Gastroesophageal sphincter (tissue), 4 donors: ENCODE data around the gene ZFYVE27. TPM values are rescaled to one million over a fixed set of nuclear protein-coding genes. Genes with fewer than 3 reads are reported as not detected.

ENCODE experiments used
- ATAC-seq: fragments of 150-250 bp; one replicate; pipeline ENCODE4 v1.9.1; 2016; ENCODE audit warnings: mild to moderate bottlenecking, moderate library complexity
- H3K27ac ChIP-seq, 4 donors: fragments of 200-600 bp; sonication (generic) in 3 of 4; 1 replicate in 3 of 4; 2 replicates in 1 of 4; pipeline ENCODE4 v1.5.1; 2016 to 2019
- H3K27me3 ChIP-seq: fragments of 200-600 bp; sonication (generic); one replicate; pipeline ENCODE4 v1.5.1; 2019
- H3K36me3 ChIP-seq, 2 donors: fragments of 200-600 bp; sonication (generic); one replicate each; pipeline ENCODE4 v1.5.1; 2019; ENCODE audit warnings: control low read depth in 1 of 2
- H3K4me1 ChIP-seq, 3 donors: fragments of 200-600 bp; sonication (generic); 1 replicate in 2 of 3; 2 replicates in 1 of 3; pipeline ENCODE4 v1.5.1; 2016 to 2019; ENCODE audit warnings: control low read depth in 2 of 3
- H3K4me3 ChIP-seq, 2 donors: fragments of 200-600 bp; sonication (generic); one replicate each; pipeline ENCODE4 v1.5.1; 2019; ENCODE audit warnings: mild to moderate bottlenecking in 1 of 2, moderate library complexity in 1 of 2
- H3K9me3 ChIP-seq, 3 donors: fragments of 200-600 bp; sonication (generic); one replicate each; pipeline ENCODE4 v1.5.1; 2017 to 2019; ENCODE audit warnings: control low read depth in 2 of 3
- EP300 ChIP-seq: sonication (generic); formaldehyde crosslinking; IDR thresholded peaks from one replicate; pipeline ENCODE4 v1.6.1; 2017; ENCODE audit warnings: antibody characterized with exemption, mild to moderate bottlenecking
- POLR2A ChIP-seq, 2 donors: fragments of 450-650 bp; IDR thresholded peaks; one replicate each; pipeline ENCODE4 v1.6.1; 2017; ENCODE audit warnings: antibody characterized with exemption in 2 of 2, mild to moderate bottlenecking in 2 of 2, moderate library complexity in 1 of 2
- POLR2AphosphoS5 ChIP-seq: sonication (generic); formaldehyde crosslinking; IDR thresholded peaks from one replicate; pipeline ENCODE4 v1.6.1; 2017; ENCODE audit warnings: antibody characterized with exemption
- WGBS, 2 donors: methylation state at CpG; one replicate each; pipeline ENCODE4 v1.1.5; 2018; ENCODE audit warnings: low coverage in 1 of 2; 5-methylcytosine and 5-hydroxymethylcytosine counted together
- total RNA-seq, 4 donors: library from RNA; depleted of rRNA; stranded (reverse); fragments of >200 nt; gene quantifications; one replicate each; pipeline ENCODE4 v1.1.0, GENCODE V29; 2016
- TF ChIP-seq, protein P1 (sequence below), 4 experiments: fragments of 200-600 bp in 2 of 4; fragments of 450-650 bp in 2 of 4; sonication (generic) in 1 of 4; IDR thresholded peaks; one replicate each; pipeline ENCODE4 v1.5.1; 2017 to 2019; ENCODE audit warnings: antibody characterized with exemption in 4 of 4, mild to moderate bottlenecking in 2 of 4, moderate library complexity in 2 of 4

The ZFYVE27 gene
- total RNA-seq, 4 donors from 2014 or later = 6.7 to 24.2 (median 19.2) TPM

DNA sequence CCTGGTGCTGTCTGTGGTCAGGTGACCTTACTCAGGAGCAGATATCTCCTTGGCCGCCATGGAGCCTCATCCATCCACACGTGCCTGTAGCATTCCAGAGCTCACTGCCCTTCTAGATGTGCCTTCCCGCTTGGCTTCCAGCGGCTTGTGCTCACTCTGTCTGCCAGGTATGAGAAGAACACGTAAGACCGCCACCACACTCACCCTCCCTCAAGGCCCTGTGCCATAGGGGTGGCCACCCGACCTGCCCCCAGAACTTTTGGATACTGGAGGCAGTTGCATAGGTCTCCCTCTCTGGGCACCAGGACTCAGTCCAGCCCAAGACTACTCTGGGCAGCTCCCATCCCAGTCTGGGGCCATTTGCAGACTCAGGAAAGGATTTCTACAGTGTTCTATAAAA is 19.3 kb upstream of the ZFYVE27 start:
- no peak for ATAC-seq
- 72 to 75% methylated on average over 2 to 4 of the region's 7 CpGs for WGBS, 2 donors
- Histone ChIP-seq H3K4me1 (peaks cover 5 to 68% (median 49%) of the 10 kb centered on the region in 3 donors), H3K4me3 (no peak overlapping the region), H3K9me3 (no peaks in the 10 kb centered on the region), H3K27me3 (no peaks in the 10 kb centered on the region), H3K36me3 (peaks cover 0 to 21% of the 10 kb centered on the region in 2 donors), H3K27ac (peak overlapping the region; percentile 58 to 99 (median 98))
- TF ChIP-seq POLR2AphosphoS5 (no peak), POLR2A (IDR thresholded peaks at IDR 0.05) (no peak)
- TF ChIP-seq, protein P1, sequence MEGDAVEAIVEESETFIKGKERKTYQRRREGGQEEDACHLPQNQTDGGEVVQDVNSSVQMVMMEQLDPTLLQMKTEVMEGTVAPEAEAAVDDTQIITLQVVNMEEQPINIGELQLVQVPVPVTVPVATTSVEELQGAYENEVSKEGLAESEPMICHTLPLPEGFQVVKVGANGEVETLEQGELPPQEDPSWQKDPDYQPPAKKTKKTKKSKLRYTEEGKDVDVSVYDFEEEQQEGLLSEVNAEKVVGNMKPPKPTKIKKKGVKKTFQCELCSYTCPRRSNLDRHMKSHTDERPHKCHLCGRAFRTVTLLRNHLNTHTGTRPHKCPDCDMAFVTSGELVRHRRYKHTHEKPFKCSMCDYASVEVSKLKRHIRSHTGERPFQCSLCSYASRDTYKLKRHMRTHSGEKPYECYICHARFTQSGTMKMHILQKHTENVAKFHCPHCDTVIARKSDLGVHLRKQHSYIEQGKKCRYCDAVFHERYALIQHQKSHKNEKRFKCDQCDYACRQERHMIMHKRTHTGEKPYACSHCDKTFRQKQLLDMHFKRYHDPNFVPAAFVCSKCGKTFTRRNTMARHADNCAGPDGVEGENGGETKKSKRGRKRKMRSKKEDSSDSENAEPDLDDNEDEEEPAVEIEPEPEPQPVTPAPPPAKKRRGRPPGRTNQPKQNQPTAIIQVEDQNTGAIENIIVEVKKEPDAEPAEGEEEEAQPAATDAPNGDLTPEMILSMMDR (IDR thresholded peaks at IDR 0.05) = no peak

DNA sequence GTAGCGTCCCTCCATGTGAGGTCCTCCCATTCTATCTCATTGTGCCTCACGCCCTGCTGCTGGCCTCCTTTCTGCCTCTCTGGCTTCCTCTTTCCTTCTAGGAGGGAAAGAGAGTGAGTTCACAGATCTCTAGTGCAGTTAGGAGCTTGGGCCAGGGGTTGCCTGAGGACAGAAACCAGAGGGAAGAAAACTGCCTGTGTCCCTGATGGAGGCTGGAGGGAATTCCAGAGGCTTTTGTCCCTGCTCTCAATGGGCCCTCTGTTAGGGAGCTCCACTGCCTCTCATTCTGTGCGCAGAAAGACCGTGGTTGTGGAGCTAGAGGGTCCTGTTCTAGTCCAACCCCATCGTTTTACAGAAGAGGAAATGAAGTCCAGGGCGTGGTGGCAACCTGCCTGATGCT is 18.8 kb upstream of the ZFYVE27 start:
- 39 to 43% methylated on average over 4 to 5 of the region's 6 CpGs for WGBS, 2 donors
- no peak for ATAC-seq
- Histone ChIP-seq H3K4me1 (peaks cover 5 to 62% (median 43%) of the 10 kb centered on the region in 3 donors), H3K9me3 (no peaks in the 10 kb centered on the region), H3K27me3 (no peaks in the 10 kb centered on the region), H3K4me3 (no peak overlapping the region), H3K36me3 (peaks cover 0 to 21% of the 10 kb centered on the region in 2 donors), H3K27ac (peak overlapping the region; percentile 58 to 99 (median 98))
- TF ChIP-seq EP300 = no peak
- peak; percentile 42 for TF ChIP-seq POLR2AphosphoS5

DNA sequence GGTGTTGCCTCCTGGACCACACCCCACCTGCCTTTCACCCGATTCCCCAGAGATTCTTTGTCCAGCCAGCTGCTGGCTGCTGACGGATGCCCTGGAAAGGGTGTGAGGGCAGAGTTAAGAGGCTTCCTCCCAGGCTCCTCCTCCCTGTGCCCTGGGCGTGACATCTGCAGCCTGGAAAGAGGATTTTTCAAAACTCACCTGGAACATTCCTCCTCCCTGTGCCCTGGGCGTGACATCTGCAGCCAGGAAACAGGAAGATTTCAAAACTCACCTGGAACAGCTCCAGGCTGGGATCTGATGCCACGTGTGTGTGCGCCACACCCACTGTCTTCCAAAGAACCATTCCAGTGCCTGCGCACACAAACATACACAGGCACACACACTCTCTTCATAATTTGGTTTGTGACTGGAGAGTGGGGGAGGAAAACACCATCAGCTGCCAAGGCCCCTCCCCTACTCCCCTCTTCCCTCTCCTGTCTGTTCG is 18.2 kb upstream of the ZFYVE27 start:
- WGBS, 2 donors = 19 to 26% methylated on average over 4 to 6 of the region's 8 CpGs
- Histone ChIP-seq H3K27ac (peak overlapping the region; percentile 58 to 99 (median 98)), H3K9me3 (no peaks in the 10 kb centered on the region), H3K4me3 (no peak overlapping the region), H3K4me1 (peaks cover 5 to 60% (median 43%) of the 10 kb centered on the region in 3 donors), H3K36me3 (peaks cover 0 to 21% of the 10 kb centered on the region in 2 donors), H3K27me3 (no peaks in the 10 kb centered on the region)
- peak; percentile 72 for ATAC-seq
- TF ChIP-seq POLR2AphosphoS5 (peak; percentile 84), POLR2A (IDR thresholded peaks at IDR 0.05) (no peak)
- TF ChIP-seq, protein P1 (IDR thresholded peaks at IDR 0.05) = no peak

DNA sequence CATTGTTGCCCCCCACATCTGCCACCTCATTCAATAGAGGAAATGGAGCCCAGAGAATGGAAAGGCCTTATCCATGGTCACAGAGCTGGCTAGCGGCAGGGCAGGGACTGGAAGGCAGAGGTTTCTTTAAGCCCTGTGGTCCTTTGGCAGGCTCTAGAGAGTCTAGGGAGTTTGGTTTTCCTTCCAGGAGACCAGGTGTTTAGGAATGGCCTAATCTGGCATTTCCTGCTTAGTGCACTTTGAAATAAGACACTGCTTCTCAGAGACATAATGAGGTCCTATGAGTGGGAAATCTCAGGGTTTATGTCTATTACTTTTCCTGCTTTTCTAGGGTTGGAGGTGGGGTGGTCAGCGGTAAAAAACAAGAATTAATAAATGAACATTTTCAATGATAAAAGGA is 17.3 kb upstream of the ZFYVE27 start:
- 100% methylated on average over 1 of the region's 2 CpGs for WGBS, 2 donors
- H3K36me3 ChIP-seq = peaks cover 0 to 21% of the 10 kb centered on the region in 2 donors
- no peak overlapping the region for H3K4me3 ChIP-seq
- no peak for ATAC-seq
- no peaks in the 10 kb centered on the region for H3K27me3 ChIP-seq
- H3K4me1 ChIP-seq = peaks cover 5 to 66% (median 43%) of the 10 kb centered on the region in 3 donors
- no peaks in the 10 kb centered on the region for H3K9me3 ChIP-seq
- TF ChIP-seq, protein P1 (IDR thresholded peaks at IDR 0.05) = no peak
- TF ChIP-seq POLR2A (IDR thresholded peaks at IDR 0.05) (no peak), POLR2AphosphoS5 (no peak), EP300 (no peak)
- H3K27ac ChIP-seq = peak overlapping the region in 3 of 4 donors; percentile 97 to 99 (median 99)

DNA sequence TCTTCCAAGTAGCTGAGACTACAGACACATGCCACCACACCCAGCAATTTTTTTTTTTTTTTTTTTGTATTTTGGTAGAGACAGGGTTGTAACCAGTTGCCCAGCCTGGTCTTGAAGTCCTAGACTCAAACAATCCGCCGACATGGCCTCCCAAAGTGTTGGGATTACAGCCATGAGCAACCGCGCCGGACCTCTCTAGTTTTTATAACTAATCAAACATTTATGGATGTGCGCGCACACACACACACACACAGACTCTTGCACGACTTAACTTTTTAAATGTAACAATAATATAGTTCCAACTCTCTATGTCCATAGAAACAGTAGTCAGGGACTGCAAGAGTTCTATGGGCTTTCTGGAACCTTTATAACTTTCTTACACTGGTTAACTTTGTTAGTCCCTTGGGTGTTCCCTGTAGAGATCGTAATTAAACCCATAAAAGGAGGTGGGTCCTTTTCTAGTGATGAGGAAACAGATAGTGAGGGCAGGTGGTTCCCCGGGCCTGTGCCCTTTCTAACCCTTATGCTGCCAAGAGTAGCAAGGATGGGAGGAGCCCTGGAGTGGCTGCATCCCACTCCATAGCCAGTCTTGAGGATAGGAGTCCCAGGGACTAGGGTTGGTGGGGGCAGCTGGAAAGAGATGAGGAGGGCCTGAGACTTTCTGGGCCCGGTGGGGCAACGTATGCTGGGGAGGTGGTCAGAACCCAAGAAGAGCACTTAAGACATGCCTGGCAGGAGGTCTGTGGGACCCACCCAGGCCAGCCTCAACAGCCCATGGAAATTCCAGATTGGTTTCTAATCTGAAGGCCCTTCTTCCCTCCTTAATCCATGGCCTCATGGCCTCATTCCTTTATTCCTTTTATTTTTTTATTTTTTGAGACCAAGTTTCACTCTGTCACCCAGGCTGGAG is 14.8 kb upstream of the ZFYVE27 start:
- 70% methylated on average over 6 to 12 of the region's 12 CpGs for WGBS, 2 donors

More for the DNA sequence above, 14.8 kb upstream of the ZFYVE27 start:
- no peak for ATAC-seq
- Histone ChIP-seq H3K27me3 (no peaks in the 10 kb centered on the region), H3K4me1 (peaks cover 0 to 64% (median 25%) of the 10 kb centered on the region in 3 donors), H3K9me3 (no peaks in the 10 kb centered on the region), H3K27ac (peak overlapping the region in 3 of 4 donors; percentile 24 to 63 (median 44)), H3K36me3 (peaks cover 0 to 18% of the 10 kb centered on the region in 2 donors), H3K4me3 (no peak overlapping the region)
- TF ChIP-seq POLR2A (IDR thresholded peaks at IDR 0.05) = no peak
- TF ChIP-seq, protein P1 (IDR thresholded peaks at IDR 0.05) = no peak
- TF ChIP-seq POLR2AphosphoS5 = no peak
- TF ChIP-seq EP300 = no peak
